SK-N-SH (cell line): Measurements from ENCODE around the gene ARCN1. TPM values are rescaled to one million over a fixed set of nuclear protein-coding genes. Genes with fewer than 3 reads are reported as not detected.

ENCODE experiments used
- CTCF ChIA-PET: fragments of 300-600, 350-600 bp; formaldehyde crosslinking; extraction: SDS; loops from one replicate; lab custom pipeline; 2021; lab: Yijun Ruan, JAX
- POLR2A ChIA-PET: fragments of 350-600 bp; sonication (Branson Sonifier 250); formaldehyde crosslinking; extraction: SDS; loops from one replicate; lab custom pipeline; 2020; ENCODE audit warnings: antibody characterized with exemption, inconsistent platforms; lab: Yijun Ruan, JAX
- DNase-seq: peaks from one replicate; pipeline ENCODE4 v3.0.0; 2012
- H2AFZ ChIP-seq: fragments of 200-600 bp; sonication (generic); 2 replicates; pipeline ENCODE4 v1.8.1; 2016; ENCODE audit warnings: antibody characterized with exemption, mild to moderate bottlenecking, low read depth
- H3F3A ChIP-seq: fragments of 200-600 bp; sonication (generic); replicated peaks from 2 replicates; pipeline ENCODE3; 2016; ENCODE audit warnings: antibody characterized with exemption, mild to moderate bottlenecking; ENCODE audit not compliant: insufficient read depth
- H3K27ac ChIP-seq, 2 experiments: fragments of 200-500 bp in 1 of 2; fragments of 200-600 bp in 1 of 2; sonication (Bioruptor generic) in 1 of 2; sonication (generic), shearing (Covaris generic) in 1 of 2; 2 replicates each; pipeline versions ENCODE4 v1.5.1 to v1.6.1; 2014 to 2016; ENCODE audit warnings: low read depth in 2 of 2, inconsistent platforms in 1 of 2, low read length in 1 of 2, mild to moderate bottlenecking in 1 of 2, mixed read lengths in 1 of 2
- H3K27me3 ChIP-seq: fragments of 200-600 bp; sonication (generic), shearing (Covaris generic); 2 replicates; pipeline ENCODE4 v1.6.1; 2016; ENCODE audit warnings: mixed run types; ENCODE audit not compliant: insufficient read depth
- H3K36me3 ChIP-seq, 2 experiments: fragments of 200-500 bp in 1 of 2; fragments of 200-600 bp in 1 of 2; sonication (Bioruptor generic) in 1 of 2; sonication (generic) in 1 of 2; replicated peaks in 1 of 2; 2 replicates each; pipeline versions ENCODE3 to v1.5.1; 2014 to 2016; ENCODE audit warnings: low read length in 1 of 2, mild to moderate bottlenecking in 1 of 2; ENCODE audit not compliant: insufficient read depth in 2 of 2, control insufficient read depth in 1 of 2
- H3K4me1 ChIP-seq, 2 experiments: fragments of 200-500 bp in 1 of 2; fragments of 200-600 bp in 1 of 2; sonication (Bioruptor generic) in 1 of 2; sonication (generic), shearing (Covaris generic) in 1 of 2; 2 replicates each; pipeline versions ENCODE4 v1.5.1 to v1.6.1; 2014 to 2016; ENCODE audit warnings: low read depth in 1 of 2, low read length in 1 of 2, mixed run types in 1 of 2; ENCODE audit not compliant: insufficient read depth in 2 of 2, control insufficient read depth in 1 of 2
- H3K4me2 ChIP-seq: fragments of 200-600 bp; sonication (generic), shearing (Covaris generic); 2 replicates; pipeline ENCODE4 v1.6.1; 2017; ENCODE audit warnings: mixed run types
- H3K4me3 ChIP-seq, 2 experiments: fragments of 200-500 bp in 1 of 2; fragments of 200-600 bp in 1 of 2; sonication (Bioruptor generic) in 1 of 2; sonication (generic), shearing (Covaris generic) in 1 of 2; 2 replicates each; pipeline versions ENCODE4 v1.5.1 to v1.8.1; 2014 to 2016; ENCODE audit warnings: low read depth in 2 of 2, inconsistent platforms in 1 of 2, low read length in 1 of 2, mild to moderate bottlenecking in 1 of 2, mixed read lengths in 1 of 2, moderate library complexity in 1 of 2
- H3K79me2 ChIP-seq: fragments of 200-600 bp; sonication (generic); 2 replicates; pipeline ENCODE4 v1.8.1; 2017; ENCODE audit warnings: mild to moderate bottlenecking; ENCODE audit not compliant: insufficient read depth
- H3K9ac ChIP-seq: fragments of 200-600 bp; sonication (generic); 2 replicates; pipeline ENCODE4 v1.6.1; 2017; ENCODE audit warnings: mixed run types
- H3K9me2 ChIP-seq: fragments of 200-600 bp; sonication (generic); 2 replicates; pipeline ENCODE4 v1.6.1; 2017; ENCODE audit warnings: mixed run types
- H3K9me3 ChIP-seq: fragments of 200-600 bp; sonication (generic); 2 replicates; pipeline ENCODE4 v1.6.1; 2017; ENCODE audit warnings: mixed run types, mild to moderate bottlenecking, moderate library complexity
- H4K20me1 ChIP-seq: fragments of 200-600 bp; sonication (generic); 2 replicates; pipeline ENCODE4 v1.6.1; 2017; ENCODE audit warnings: mild to moderate bottlenecking, mixed run types; ENCODE audit not compliant: insufficient read depth
- CTCF ChIP-seq: fragments of 200-600 bp; sonication (generic); IDR thresholded peaks from 2 replicates; pipeline ENCODE4 v1.6.1; 2017; ENCODE audit warnings: antibody characterized with exemption, mild to moderate bottlenecking, moderate library complexity
- EZH2phosphoT487 ChIP-seq: fragments of 200-600 bp; sonication (generic); IDR thresholded peaks from 2 replicates; pipeline ENCODE4 v1.6.1; 2017; ENCODE audit warnings: low read depth, mixed run types, mild to moderate bottlenecking, antibody characterized with exemption, moderate library complexity, borderline replicate concordance
- IRF3 ChIP-seq: fragments of 150-350 bp; IDR thresholded peaks from 2 replicates; pipeline ENCODE4 v1.6.1; 2016; ENCODE audit warnings: mild to moderate bottlenecking, low read depth, low read length
- JUND ChIP-seq: IDR thresholded peaks from 2 replicates; pipeline ENCODE4 v1.4.0; 2012
- MEF2A ChIP-seq: IDR thresholded peaks from 2 replicates; pipeline ENCODE4 v1.4.0; 2012; ENCODE audit warnings: low read depth, borderline replicate concordance
- NFIC ChIP-seq: IDR thresholded peaks from 2 replicates; pipeline ENCODE4 v1.4.0; 2012; ENCODE audit warnings: borderline replicate concordance
- POLR2AphosphoS5 ChIP-seq: IDR thresholded peaks from 2 replicates; pipeline ENCODE4 v1.6.1; 2012; ENCODE audit warnings: low read depth, low read length
- REST ChIP-seq: IDR thresholded peaks from 2 replicates; pipeline ENCODE4 v1.6.1; 2012; ENCODE audit warnings: mild to moderate bottlenecking, low read depth, low read length, moderate library complexity
- TCF12 ChIP-seq: IDR thresholded peaks from 2 replicates; pipeline ENCODE4 v1.4.0; 2012
- TEAD4 ChIP-seq: IDR thresholded peaks from 2 replicates; pipeline ENCODE4 v1.4.0; 2012; ENCODE audit warnings: mild to moderate bottlenecking, borderline replicate concordance; ENCODE audit not compliant: insufficient read depth
- YY1 ChIP-seq: IDR thresholded peaks from 2 replicates; pipeline ENCODE4 v1.4.0; 2012; ENCODE audit warnings: low read depth, mild to moderate bottlenecking
- ZBTB33 ChIP-seq: IDR thresholded peaks from 2 replicates; pipeline ENCODE4 v1.4.0; 2012; ENCODE audit warnings: low read depth, borderline replicate concordance
- WGBS: methylation state at CpG from one replicate; pipeline ENCODE4 v1.1.6; 2017; ENCODE audit warnings: low lambda C conversion rate; 5-methylcytosine and 5-hydroxymethylcytosine counted together
- polyA plus RNA-seq, 3 experiments: library from polyadenylated mRNA; depleted of rRNA; stranded (reverse); fragments of >200 nt; gene quantifications; 2 replicates each; pipeline ENCODE4 v1.2.3, GENCODE V29; 2012

The ARCN1 gene
- polyA plus RNA-seq, 1 of the 3 experiments (the other 2 are of a cell fraction) = 128 TPM

- Histone ChIP-seq H3K27ac (no peak overlapping the region), H3K27me3 (no peaks in the 10 kb centered on the region), H3K4me1 (peaks cover 0 to 8% of the 10 kb centered on the region in 2 experiments; a peak in 1 of 4 replicates), H3K9me3 (no peaks in the 10 kb centered on the region), H3F3A (peaks cover 19% of the 10 kb centered on the region), H4K20me1 (no peaks in the 10 kb centered on the region), H3K4me2 (no peak overlapping the region), H3K4me3 (no peak overlapping the region), H2AFZ (no peak overlapping the region), H3K36me3 (peaks cover 0 to 11% of the 10 kb centered on the region in 2 experiments), H3K9ac (no peak overlapping the region), H3K9me2 (no peaks in the 10 kb centered on the region), H3K79me2 (no peaks in the 10 kb centered on the region)
- CTCF ChIA-PET = no interaction called here
- WGBS = 82% methylated on average over 7 of the region's 9 CpGs
- POLR2A ChIA-PET = no interaction called here
- TF ChIP-seq REST (no peak), JUND (no peak)
- no peak for DNase-seq
Measured at GRCh38 chr11:118535261-118535660, 36.9 kb upstream of the ARCN1 start.

GRCh38 chr11:118536726-118537125, 35.5 kb upstream of the ARCN1 start:
- H3K27me3 ChIP-seq = no peaks in the 10 kb centered on the region
- no peak overlapping the region for H3K27ac ChIP-seq
- H3K36me3 ChIP-seq = peaks cover 0 to 11% of the 10 kb centered on the region in 2 experiments
- no peak overlapping the region for H3K4me3 ChIP-seq
- H3K4me2 ChIP-seq = no peak overlapping the region
- DNase-seq = no peak
- CTCF ChIA-PET = interaction anchor here (0.7 kb wide), 1 partner anchor 153 kb away, joined by 3 read pairs; no protein-coding TSS in a partner anchor
- H3F3A ChIP-seq = peaks cover 19% of the 10 kb centered on the region
- WGBS = 93% methylated on average over 5 of the region's 5 CpGs
- H3K79me2 ChIP-seq = no peaks in the 10 kb centered on the region
- no peak overlapping the region for H2AFZ ChIP-seq
- peaks cover 0 to 6% of the 10 kb centered on the region in 2 experiments; a peak in 1 of 4 replicates for H3K4me1 ChIP-seq
- H4K20me1 ChIP-seq = no peaks in the 10 kb centered on the region
- H3K9ac ChIP-seq = no peak overlapping the region
- POLR2A ChIA-PET = no interaction called here
- TF ChIP-seq POLR2AphosphoS5 = no peak
- H3K9me3 ChIP-seq = no peaks in the 10 kb centered on the region
- no peaks in the 10 kb centered on the region for H3K9me2 ChIP-seq

GRCh38 chr11:118537409-118537980, 34.7 kb upstream of the ARCN1 start:
- Histone ChIP-seq H2AFZ (no peak overlapping the region), H3F3A (peaks cover 19% of the 10 kb centered on the region), H3K79me2 (no peaks in the 10 kb centered on the region)
- TF ChIP-seq CTCF = no peak
- no peak for TF ChIP-seq MEF2A
- no peak for TF ChIP-seq ZBTB33
- no peak for TF ChIP-seq TEAD4
- TF ChIP-seq NFIC = no peak
- no peak for TF ChIP-seq JUND
- no peak for TF ChIP-seq EZH2phosphoT487
- no peak for TF ChIP-seq YY1
- no peak for TF ChIP-seq IRF3
- no peak for TF ChIP-seq POLR2AphosphoS5
- TF ChIP-seq TCF12 = no peak

More at GRCh38 chr11:118537409-118537980, 34.7 kb upstream of the ARCN1 start:
- Histone ChIP-seq H3K4me3 (no peak overlapping the region), H4K20me1 (no peaks in the 10 kb centered on the region), H3K4me1 (no peaks in the 10 kb centered on the region; a peak in 1 of 4 replicates), H3K36me3 (peaks cover 0 to 11% of the 10 kb centered on the region in 2 experiments), H3K4me2 (no peak overlapping the region), H3K9me2 (no peaks in the 10 kb centered on the region), H3K9me3 (no peaks in the 10 kb centered on the region), H3K9ac (no peak overlapping the region), H3K27me3 (no peaks in the 10 kb centered on the region), H3K27ac (no peak overlapping the region)
- 80% methylated on average over 6 of the region's 6 CpGs for WGBS
- ChIA-PET POLR2A (no interaction called here), CTCF (interaction anchor here (0.7 kb wide), 1 partner anchor 152 kb away, joined by 3 read pairs; no protein-coding TSS in a partner anchor)
- DNase-seq = no peak
